Activated T-cell treated with anti-CD3 and anti-CD28 coated beads, Interleukin-2, amount 50 U/mL, for 4 hours (primary cell): ENCODE measurements around the gene LARGE1. TPM values are rescaled to one million over a fixed set of nuclear protein-coding genes. Genes with fewer than 3 reads are reported as not detected.

ENCODE experiments used
- ATAC-seq, 2 donors: fragments of 200-7000 bp; cut with Tn5 transposase; one replicate each; pipeline ENCODE4 v1.10.0; 2021
- DNase-seq: peaks from one replicate; pipeline ENCODE4 v3.0.0-alpha.2; 2020
- H3K27me3 Mint-ChIP-seq: one replicate; pipeline ENCODE4 v1.8.0; 2021; ENCODE audit warnings: low read depth, mixed read lengths
- H3K36me3 Mint-ChIP-seq: one replicate; pipeline ENCODE4 v1.8.0; 2022; ENCODE audit warnings: mixed read lengths; ENCODE audit not compliant: insufficient read depth
- H3K4me1 Mint-ChIP-seq: one replicate; pipeline ENCODE4 v1.8.0; 2021; ENCODE audit warnings: low read depth, mixed read lengths
- H3K4me3 Mint-ChIP-seq: one replicate; pipeline ENCODE4 v1.8.0; 2021; ENCODE audit warnings: mild to moderate bottlenecking, moderate library complexity, mixed read lengths
- H3K9me3 Mint-ChIP-seq: one replicate; pipeline ENCODE4 v1.8.0; 2021; ENCODE audit warnings: mixed read lengths
- total RNA-seq, 3 donors: library from RNA; stranded (reverse); gene quantifications; one replicate each; pipeline ENCODE4 v1.2.1, GENCODE V29; 2021

LARGE1 gene
- total RNA-seq, 3 donors from 2014 or later, result 0.73 to 2.2 (median 1.0) TPM

GRCh38 chr22:33524511-33525260 lies 395.6 kb downstream of the LARGE1 start:
- Mint-ChIP-seq H3K9me3 (peaks cover under 1% of the 10 kb centered on the region), H3K36me3 (no peaks in the 10 kb centered on the region), H3K4me1 (no peaks in the 10 kb centered on the region), H3K27me3 (peaks cover 2% of the 10 kb centered on the region), H3K4me3 (no peak overlapping the region)
- ATAC-seq, result no peak
- no peak for DNase-seq

GRCh38 chr22:33521879-33522665 lies 398.2 kb downstream of the LARGE1 start:
- Mint-ChIP-seq H3K4me1 (peaks cover 1% of the 10 kb centered on the region), H3K27me3 (peaks cover 2% of the 10 kb centered on the region), H3K9me3 (no peaks in the 10 kb centered on the region), H3K36me3 (no peaks in the 10 kb centered on the region), H3K4me3 (no peak overlapping the region)
- DNase-seq (no peak), ATAC-seq (no peak)

GRCh38 chr22:33520904-33521780 lies 399.1 kb downstream of the LARGE1 start:
- Mint-ChIP-seq H3K4me3 (no peak overlapping the region), H3K27me3 (peaks cover 2% of the 10 kb centered on the region), H3K9me3 (no peaks in the 10 kb centered on the region), H3K36me3 (no peaks in the 10 kb centered on the region), H3K4me1 (peaks cover 1% of the 10 kb centered on the region)
- DNase-seq (no peak), ATAC-seq (no peak)

- peaks cover 2% of the 10 kb centered on the region for H3K27me3 Mint-ChIP-seq
- no peaks in the 10 kb centered on the region for H3K36me3 Mint-ChIP-seq
- no peak overlapping the region for H3K4me3 Mint-ChIP-seq
- peaks cover 1% of the 10 kb centered on the region for H3K4me1 Mint-ChIP-seq
- no peaks in the 10 kb centered on the region for H3K9me3 Mint-ChIP-seq
- ATAC-seq, result no peak
- DNase-seq, result no peak
Observed at GRCh38 chr22:33519974-33520903, 400.0 kb downstream of the LARGE1 start.

GRCh38 chr22:33519071-33519973 lies 401.0 kb downstream of the LARGE1 start:
- DNase-seq (no peak), ATAC-seq (no peak)
- peaks cover 2% of the 10 kb centered on the region for H3K27me3 Mint-ChIP-seq
- H3K36me3 Mint-ChIP-seq, result no peaks in the 10 kb centered on the region
- H3K4me3 Mint-ChIP-seq, result no peak overlapping the region
- H3K4me1 Mint-ChIP-seq, result peaks cover 1% of the 10 kb centered on the region
- H3K9me3 Mint-ChIP-seq, result no peaks in the 10 kb centered on the region

- no peak overlapping the region for H3K4me3 Mint-ChIP-seq
- no peaks in the 10 kb centered on the region for H3K9me3 Mint-ChIP-seq
- H3K4me1 Mint-ChIP-seq, result peaks cover 1% of the 10 kb centered on the region
- DNase-seq, result no peak
- H3K27me3 Mint-ChIP-seq, result peaks cover 2% of the 10 kb centered on the region
- no peaks in the 10 kb centered on the region for H3K36me3 Mint-ChIP-seq
- ATAC-seq, result no peak
Observed at GRCh38 chr22:33518405-33518804, 401.9 kb downstream of the LARGE1 start.

- H3K4me3 Mint-ChIP-seq, result no peak overlapping the region
- H3K27me3 Mint-ChIP-seq, result no peaks in the 10 kb centered on the region
- H3K4me1 Mint-ChIP-seq, result peaks cover 1% of the 10 kb centered on the region
- ATAC-seq (no peak), DNase-seq (no peak)
- H3K36me3 Mint-ChIP-seq, result no peaks in the 10 kb centered on the region
- no peaks in the 10 kb centered on the region for H3K9me3 Mint-ChIP-seq
Observed at GRCh38 chr22:33515795-33516194, 404.5 kb downstream of the LARGE1 start.

GRCh38 chr22:33513388-33514338 lies 406.6 kb downstream of the LARGE1 start:
- Mint-ChIP-seq H3K4me3 (no peak overlapping the region), H3K27me3 (no peaks in the 10 kb centered on the region), H3K36me3 (no peaks in the 10 kb centered on the region), H3K9me3 (no peaks in the 10 kb centered on the region), H3K4me1 (no peaks in the 10 kb centered on the region)
- ATAC-seq, result no peak
- DNase-seq, result no peak

GRCh38 chr22:33512908-33513307 lies 407.4 kb downstream of the LARGE1 start:
- H3K4me1 Mint-ChIP-seq, result no peaks in the 10 kb centered on the region
- H3K36me3 Mint-ChIP-seq, result no peaks in the 10 kb centered on the region
- no peaks in the 10 kb centered on the region for H3K9me3 Mint-ChIP-seq
- ATAC-seq (no peak), DNase-seq (no peak)
- H3K4me3 Mint-ChIP-seq, result no peak overlapping the region
- no peaks in the 10 kb centered on the region for H3K27me3 Mint-ChIP-seq

GRCh38 chr22:33510429-33510904 lies 409.8 kb downstream of the LARGE1 start:
- Mint-ChIP-seq H3K27me3 (no peaks in the 10 kb centered on the region), H3K4me3 (no peak overlapping the region), H3K9me3 (no peaks in the 10 kb centered on the region), H3K36me3 (no peaks in the 10 kb centered on the region), H3K4me1 (no peaks in the 10 kb centered on the region)
- DNase-seq (no peak), ATAC-seq (no peak)

- ATAC-seq (no peak), DNase-seq (no peak)
- Mint-ChIP-seq H3K9me3 (peaks cover 5% of the 10 kb centered on the region), H3K36me3 (no peaks in the 10 kb centered on the region), H3K4me3 (no peak overlapping the region), H3K4me1 (no peaks in the 10 kb centered on the region), H3K27me3 (no peaks in the 10 kb centered on the region)
Observed at GRCh38 chr22:33504941-33505625, 415.2 kb downstream of the LARGE1 start.
